HL-60 (cell line): Measurements from ENCODE around the gene ZIC4.

Source experiments
- CTCF ChIP-seq: IDR thresholded peaks from one replicate; pipeline ENCODE4 v1.5.1; 2011; ENCODE audit warnings: low read length, control low read depth, inconsistent platforms; ENCODE audit not compliant: insufficient read depth
- REST ChIP-seq: IDR thresholded peaks from 2 replicates; pipeline ENCODE4 v1.6.1; 2012; ENCODE audit warnings: low read depth; ENCODE audit not compliant: insufficient replicate concordance
- SPI1 ChIP-seq: IDR thresholded peaks from 2 replicates; pipeline ENCODE4 v1.6.1; 2012; ENCODE audit warnings: low read depth, mild to moderate bottlenecking, borderline replicate concordance

DNA sequence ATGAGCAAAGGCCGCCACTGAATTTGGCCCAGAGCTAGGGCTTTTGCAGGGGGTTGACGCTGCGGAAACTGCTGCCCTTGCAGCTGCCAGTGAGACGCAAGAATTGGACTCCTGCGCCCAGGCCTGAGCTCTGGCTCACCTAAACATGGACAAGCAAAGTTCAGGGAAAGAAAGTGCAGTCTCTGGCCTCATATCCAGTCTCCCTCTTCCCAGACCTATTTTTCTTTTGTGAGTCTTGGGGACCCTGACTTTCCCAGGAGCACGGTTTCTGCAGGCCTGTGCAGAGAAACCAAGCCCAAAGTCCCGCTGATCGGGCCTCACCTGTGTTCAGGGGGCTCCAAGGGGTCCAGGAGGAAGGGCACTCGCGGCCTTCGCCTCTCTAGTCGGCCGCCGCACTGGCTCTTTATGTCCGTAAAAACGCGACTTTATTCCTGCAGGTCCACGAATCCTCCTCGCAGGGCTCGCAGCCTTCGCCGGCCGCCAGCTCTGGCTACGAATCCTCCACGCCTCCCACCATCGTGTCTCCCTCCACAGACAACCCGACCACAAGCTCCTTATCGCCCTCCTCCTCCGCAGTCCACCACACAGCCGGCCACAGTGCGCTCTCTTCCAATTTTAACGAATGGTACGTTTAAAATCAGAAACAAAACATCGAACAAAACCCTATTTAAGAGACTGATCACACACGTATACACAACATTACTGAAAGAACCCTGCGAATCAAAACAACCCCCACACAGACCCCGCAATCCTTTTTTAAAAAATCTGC, 6.8 kb upstream of the ZIC4 start:
- TF ChIP-seq CTCF, result no peak
- no peak for TF ChIP-seq REST
- no peak for TF ChIP-seq SPI1
